Mammary epithelial cell (primary cell): Measurements from ENCODE around the gene CD22.

Experiments
- CTCF ChIP-seq, 2 donors: IDR thresholded peaks in 1 of 2; conservative IDR thresholded peaks in 1 of 2; 2 replicates each; pipeline ENCODE4 v1.5.1; 2011 to 2012; ENCODE audit warnings: inconsistent platforms in 2 of 2, low read length in 2 of 2, mild to moderate bottlenecking in 2 of 2, control low read depth in 1 of 2, low read depth in 1 of 2; ENCODE audit not compliant: insufficient read depth in 1 of 2; ENCODE audit errors: extremely low read depth in 1 of 2
- EZH2 ChIP-seq: IDR thresholded peaks from 2 replicates; pipeline ENCODE4 v1.6.1; 2012; ENCODE audit warnings: low read length, inconsistent platforms, borderline replicate concordance

GRCh38 chr19:35360880-35361420 is 32.0 kb downstream of the CD22 start:
- TF ChIP-seq CTCF (conservative IDR thresholded peaks at IDR 0.05 in 1 of 2, IDR thresholded peaks at IDR 0.05 in 1 of 2; ENCODE audit: extremely low read depth in 1 of 2, insufficient read depth in 1 of 2, low read depth in 1 of 2, low read length in 2 of 2): no peak
- TF ChIP-seq EZH2: no peak
